GM06990 (cell line): Measurements from ENCODE around the gene TOMT.

Experiments used
- DNase-seq: peaks from one replicate; pipeline ENCODE4 v3.0.0-alpha.2; 2011; ENCODE audit not compliant: insufficient read length; ENCODE audit errors: extremely low read depth
- H3K27me3 ChIP-seq: replicated peaks from 2 replicates; pipeline ENCODE4 v1.6.0; 2011; ENCODE audit warnings: low read length; ENCODE audit not compliant: control insufficient read depth, insufficient read depth
- H3K36me3 ChIP-seq: 2 replicates; pipeline ENCODE4 v1.5.1; 2011; ENCODE audit warnings: low read length; ENCODE audit not compliant: control insufficient read depth, insufficient read depth
- H3K4me3 ChIP-seq: replicated peaks from 2 replicates; pipeline ENCODE4 v1.5.1; 2011; ENCODE audit warnings: low read depth, mild to moderate bottlenecking, control low read depth, low read length
- CTCF ChIP-seq: IDR thresholded peaks from 2 replicates; pipeline ENCODE4 v1.5.1; 2011; ENCODE audit warnings: low read length, control low read depth, mild to moderate bottlenecking, inconsistent platforms; ENCODE audit not compliant: insufficient read depth, poor library complexity, severe bottlenecking

TOMT gene

GRCh38 chr11:72122607-72123006 is 16.9 kb downstream of the TOMT start:
- no peaks in the 10 kb centered on the region for H3K36me3 ChIP-seq
- no peak overlapping the region for H3K4me3 ChIP-seq
- no peak for DNase-seq
- no peaks in the 10 kb centered on the region for H3K27me3 ChIP-seq
- no peak for TF ChIP-seq CTCF

DNA sequence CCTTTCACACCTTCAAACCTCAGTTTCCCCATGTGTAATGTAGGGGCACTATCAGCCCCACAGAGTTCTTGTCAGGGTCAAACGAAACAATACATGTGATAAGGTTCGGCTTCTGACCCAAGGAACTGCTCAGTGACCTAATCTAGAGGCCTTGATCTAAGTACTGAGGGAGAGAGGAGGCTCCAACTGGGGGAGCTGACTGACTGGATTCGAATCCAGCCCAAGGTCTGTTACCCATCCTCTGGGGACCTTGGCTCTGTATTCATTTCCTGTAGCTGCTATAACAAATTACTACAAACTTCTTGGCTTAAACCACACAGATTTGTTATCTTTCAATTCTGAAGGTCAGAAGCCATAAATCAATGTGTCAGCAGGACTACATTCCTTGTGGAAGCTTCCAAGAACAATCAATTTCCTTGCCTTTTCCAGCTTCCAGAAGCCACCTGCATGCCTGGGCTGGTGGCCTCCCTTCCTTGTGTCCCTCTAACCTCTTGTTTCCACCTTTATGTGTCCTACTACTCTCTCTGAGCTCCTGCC is 17.5 kb downstream of the TOMT start:
- DNase-seq = no peak

DNA sequence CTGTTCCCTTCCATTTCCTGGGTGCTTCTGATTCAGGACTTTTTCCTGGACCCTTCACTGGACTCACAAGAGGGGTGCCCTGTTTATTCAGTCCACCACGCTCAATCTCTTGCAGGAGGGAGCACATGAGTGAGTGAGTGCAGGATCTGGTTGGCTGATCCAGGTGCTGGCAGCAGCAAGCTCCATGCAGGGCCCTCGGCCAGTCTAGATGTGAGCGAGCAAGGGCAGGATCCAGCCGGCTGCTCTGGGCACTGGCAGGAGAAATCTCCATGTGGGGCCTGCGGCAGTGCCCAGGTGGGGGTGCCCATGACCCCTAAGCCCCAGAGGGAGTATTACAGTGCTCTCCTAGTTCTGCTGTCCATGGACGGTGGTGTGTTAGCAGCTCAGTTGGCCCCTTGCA is 18.3 kb downstream of the TOMT start:
- H3K4me3 ChIP-seq = no peak overlapping the region
- DNase-seq = no peak
- no peak for TF ChIP-seq CTCF
- no peaks in the 10 kb centered on the region for H3K27me3 ChIP-seq
- no peaks in the 10 kb centered on the region for H3K36me3 ChIP-seq

More for the DNA sequence above, 17.5 kb downstream of the TOMT start:
- H3K36me3 ChIP-seq = no peaks in the 10 kb centered on the region
- TF ChIP-seq CTCF = no peak
- H3K4me3 ChIP-seq = no peak overlapping the region
- H3K27me3 ChIP-seq = no peaks in the 10 kb centered on the region

DNA sequence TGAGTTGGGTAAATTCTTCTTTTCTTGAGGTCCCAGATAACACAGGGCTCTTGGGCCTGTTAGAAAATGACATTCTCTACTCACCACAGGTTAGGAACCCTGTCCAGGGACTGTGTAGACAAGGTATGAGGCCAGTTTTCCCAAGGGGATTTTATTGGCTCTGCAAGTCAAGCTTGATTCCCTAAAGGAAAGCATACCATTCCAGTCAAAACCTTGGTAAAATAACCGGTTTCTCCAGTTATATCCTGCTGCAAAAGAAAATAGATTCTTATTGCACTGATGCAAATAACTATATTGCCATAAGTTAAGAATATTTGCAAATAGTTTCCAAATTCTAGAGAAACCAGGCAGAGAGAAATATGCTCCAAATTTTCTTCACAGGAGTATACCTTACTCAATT is 20.2 kb downstream of the TOMT start:
- H3K4me3 ChIP-seq = no peak overlapping the region
- no peaks in the 10 kb centered on the region for H3K36me3 ChIP-seq
- H3K27me3 ChIP-seq = no peaks in the 10 kb centered on the region
- no peak for TF ChIP-seq CTCF
- DNase-seq = no peak

DNA sequence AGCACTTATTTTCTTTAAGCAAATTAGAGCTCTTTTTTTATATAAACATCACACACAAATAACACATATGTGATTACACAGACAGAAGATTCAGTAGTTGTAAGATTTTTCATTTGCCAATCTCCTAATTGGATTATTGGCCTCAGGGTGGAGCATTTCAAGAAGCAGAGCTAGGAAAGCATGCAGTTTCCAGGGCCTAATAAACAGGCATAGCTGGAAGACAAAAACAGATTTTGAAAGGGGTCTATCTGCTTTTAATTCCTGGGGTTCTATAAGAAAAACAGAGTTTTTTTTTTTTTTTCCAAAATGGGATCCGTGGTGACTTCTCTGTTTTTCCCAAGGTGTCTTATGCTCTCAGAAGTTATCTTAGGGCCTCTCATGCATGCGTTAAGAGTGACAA is 22.2 kb downstream of the TOMT start:
- Histone ChIP-seq H3K36me3 (no peaks in the 10 kb centered on the region), H3K27me3 (no peaks in the 10 kb centered on the region), H3K4me3 (no peak overlapping the region)
- no peak for TF ChIP-seq CTCF
- no peak for DNase-seq

GRCh38 chr11:72129381-72129780 is 23.7 kb downstream of the TOMT start:
- no peak for DNase-seq
- Histone ChIP-seq H3K36me3 (no peaks in the 10 kb centered on the region), H3K4me3 (no peak overlapping the region), H3K27me3 (no peaks in the 10 kb centered on the region)
- no peak for TF ChIP-seq CTCF
